Activated T-cell treated with anti-CD3 and anti-CD28 coated beads for 4 hours (primary cell): Measurements from ENCODE around the gene MLLT10.
"Not testable (repeated sequence)": the region's sequence is repeated elsewhere in the genome, so short reads cannot be mapped to it uniquely, and the experiment has no call there.

Experiments
- DNase-seq: peaks from one replicate; pipeline ENCODE4 v3.0.0-alpha.2; 2020

The MLLT10 gene

GRCh38 chr10:21529032-21529910, 4.8 kb upstream of the MLLT10 start:
- DNase-seq: no peak

- no peak for DNase-seq
Observed at GRCh38 chr10:21530168-21530567, 3.9 kb upstream of the MLLT10 start.

- no peak for DNase-seq
Observed at GRCh38 chr10:21530641-21531040, 3.4 kb upstream of the MLLT10 start.

GRCh38 chr10:21531164-21531563, 2.9 kb upstream of the MLLT10 start:
- DNase-seq: no peak

- DNase-seq: no peak
Observed at GRCh38 chr10:21532694-21533466, 1.2 kb upstream of the MLLT10 start.

GRCh38 chr10:21534280-21534586, 201 bp downstream of the MLLT10 start:
- no peak for DNase-seq

GRCh38 chr10:21534604-21535493, 817 bp downstream of the MLLT10 start:
- DNase-seq: peak; percentile 21

GRCh38 chr10:21535494-21535965, 1.5 kb downstream of the MLLT10 start:
- DNase-seq: no peak

GRCh38 chr10:21535976-21536375, 1.9 kb downstream of the MLLT10 start:
- not testable (repeated sequence) for DNase-seq

- no peak for DNase-seq
Observed at GRCh38 chr10:21536874-21537273, 2.8 kb downstream of the MLLT10 start.

GRCh38 chr10:21540701-21541100, 6.7 kb downstream of the MLLT10 start:
- DNase-seq: not testable (repeated sequence)

GRCh38 chr10:21547246-21547645, 13.2 kb downstream of the MLLT10 start:
- DNase-seq: no peak

GRCh38 chr10:21552638-21553037, 18.6 kb downstream of the MLLT10 start:
- no peak for DNase-seq

- no peak for DNase-seq
Observed at GRCh38 chr10:21556527-21556926, 22.5 kb downstream of the MLLT10 start.

- not testable (repeated sequence) for DNase-seq
Observed at GRCh38 chr10:21558984-21559383, 25.0 kb downstream of the MLLT10 start.

GRCh38 chr10:21570761-21571521, 36.9 kb downstream of the MLLT10 start:
- no peak for DNase-seq

GRCh38 chr10:21572578-21572977, 38.5 kb downstream of the MLLT10 start:
- DNase-seq: no peak

GRCh38 chr10:21574514-21574913, 40.5 kb downstream of the MLLT10 start:
- DNase-seq: not testable (repeated sequence)

- DNase-seq: no peak
Observed at GRCh38 chr10:21579291-21579690, 45.3 kb downstream of the MLLT10 start.

GRCh38 chr10:21581421-21581834, 47.4 kb downstream of the MLLT10 start:
- DNase-seq: not testable (repeated sequence)

- DNase-seq: no peak
Observed at GRCh38 chr10:21584834-21585530, 51.0 kb downstream of the MLLT10 start.

GRCh38 chr10:21587391-21587790, 53.4 kb downstream of the MLLT10 start:
- DNase-seq: no peak
